GM12878 (cell line): ENCODE data around the gene MUSTN1. TPM values are rescaled to one million over a fixed set of nuclear protein-coding genes. Genes with fewer than 3 reads are reported as not detected.

Experiments used
- ATAC-seq: fragments of 200-7000 bp; cut with Tn5 transposase; 3 replicates; pipeline ENCODE4 v1.9.1; 2020; ENCODE audit warnings: mild to moderate bottlenecking, moderate library complexity
- BruUV-seq: library from RNA; stranded (reverse); fragments of 400-500 nt; replicated peaks from 2 replicates; lab custom pipeline; 2021; lab: Mats Ljungman, UMichigan
- CTCF ChIA-PET: fragments of 300-600 bp; sonication (Branson Sonifier 250); formaldehyde crosslinking; extraction: SDS; loops from one replicate; lab custom pipeline; 2021; ENCODE audit warnings: inconsistent platforms; lab: Yijun Ruan, JAX
- POLR2A ChIA-PET: fragments of 350-600 bp; formaldehyde crosslinking; extraction: SDS; loops from one replicate; lab custom pipeline; 2021; ENCODE audit warnings: inconsistent platforms; lab: Charles Lee
- RAD21 ChIA-PET: fragments of 300-600 bp; sonication (Branson Sonifier 250); formaldehyde crosslinking; loops from one replicate; lab custom pipeline; 2023; ENCODE audit warnings: antibody characterized with exemption; ENCODE audit not compliant: unreplicated experiment; lab: Charles Lee
- SMC1A ChIA-PET: fragments of 300-600 bp; sonication (Branson Sonifier 250); formaldehyde crosslinking; loops from one replicate; lab custom pipeline; 2023; ENCODE audit not compliant: unreplicated experiment, uncharacterized antibody; lab: Charles Lee
- DNase-seq: peaks from one replicate; pipeline ENCODE4 v3.0.0-alpha.2; 2011; ENCODE audit warnings: low read depth, low spot score
- FAIRE-seq: peaks from 3 replicates; lab custom pipeline; 2011; peaks lifted over from hg19 to GRCh38; lab: Jason Lieb, UNC
- H2AFZ ChIP-seq: 2 replicates; pipeline ENCODE4 v1.6.0; 2011; ENCODE audit warnings: low read depth, low read length, control low read depth; ENCODE audit not compliant: control insufficient read depth
- H3K27ac ChIP-seq: 2 replicates; pipeline ENCODE4 v1.5.1; 2011; ENCODE audit warnings: control low read depth; ENCODE audit not compliant: control insufficient read depth, insufficient read depth
- H3K27me3 ChIP-seq, 2 experiments: replicated peaks in 1 of 2; 2 replicates each; pipeline versions ENCODE4 v1.6.0 to v1.6.1; 2011; ENCODE audit warnings: low read length in 1 of 2; ENCODE audit not compliant: control insufficient read depth in 2 of 2, insufficient read depth in 2 of 2
- H3K36me3 ChIP-seq, 2 experiments: 2 replicates each; pipeline ENCODE4 v1.5.1; 2011; ENCODE audit warnings: low read length in 1 of 2; ENCODE audit not compliant: control insufficient read depth in 2 of 2, insufficient read depth in 2 of 2
- H3K4me1 ChIP-seq: 2 replicates; pipeline ENCODE4 v1.6.1; 2011; ENCODE audit warnings: mild to moderate bottlenecking, low read length, moderate library complexity, mixed read lengths; ENCODE audit not compliant: control insufficient read depth, insufficient read depth
- H3K4me2 ChIP-seq: 2 replicates; pipeline ENCODE4 v1.6.0; 2011; ENCODE audit warnings: control low read depth; ENCODE audit not compliant: control insufficient read depth, insufficient read depth
- H3K4me3 ChIP-seq: fragments of 200-600 bp; sonication (generic); 2 replicates; pipeline ENCODE4 v1.5.1; 2016
- H3K79me2 ChIP-seq: 2 replicates; pipeline ENCODE4 v1.6.0; 2011; ENCODE audit warnings: low read length; ENCODE audit not compliant: control insufficient read depth, insufficient read depth
- H3K9ac ChIP-seq: 2 replicates; pipeline ENCODE4 v1.8.0; 2011; ENCODE audit warnings: low read length, control low read depth, mixed read lengths; ENCODE audit not compliant: control insufficient read depth, insufficient read depth
- H3K9me3 ChIP-seq: replicated peaks from 3 replicates; pipeline ENCODE4 v1.5.1; 2011; ENCODE audit warnings: mild to moderate bottlenecking, low read length; ENCODE audit not compliant: control insufficient read depth, insufficient read depth
- H4K20me1 ChIP-seq: 2 replicates; pipeline ENCODE4 v1.6.0; 2011; ENCODE audit not compliant: control insufficient read depth, insufficient read depth
- CREB1 ChIP-seq: IDR thresholded peaks from 2 replicates; pipeline ENCODE4 v1.6.1; 2012; ENCODE audit warnings: low read depth, mild to moderate bottlenecking, inconsistent platforms
- CREM ChIP-seq: IDR thresholded peaks from 2 replicates; pipeline ENCODE4 v1.6.1; 2014; ENCODE audit warnings: antibody characterized with exemption, low read depth
- ELK1 ChIP-seq: IDR thresholded peaks from 2 replicates; pipeline ENCODE4 v1.6.1; 2012; ENCODE audit warnings: low read depth, low read length, improper control_type of control experiment
- ESRRA ChIP-seq: IDR thresholded peaks from 2 replicates; pipeline ENCODE4 v1.6.1; 2012; ENCODE audit warnings: mild to moderate bottlenecking, low read length, improper control_type of control experiment
- ETV6 ChIP-seq, 2 experiments: fragments of 450-650 bp in 1 of 2; IDR thresholded peaks in 1 of 2; conservative IDR thresholded peaks in 1 of 2; 2 replicates each; pipeline ENCODE4 v1.6.1; 2014; ENCODE audit warnings: antibody characterized with exemption in 1 of 2, borderline replicate concordance in 1 of 2, low read depth in 1 of 2, mild to moderate bottlenecking in 1 of 2, moderate library complexity in 1 of 2
- HDGF ChIP-seq: fragments of 450-650 bp; IDR thresholded peaks from 2 replicates; pipeline ENCODE4 v1.6.1; 2016; ENCODE audit warnings: antibody characterized with exemption
- MAX ChIP-seq: IDR thresholded peaks from 2 replicates; pipeline ENCODE4 v1.6.1; 2012; ENCODE audit warnings: low read depth, low read length, improper control_type of control experiment
- MYC ChIP-seq: IDR thresholded peaks from 2 replicates; pipeline ENCODE4 v1.6.1; 2011; ENCODE audit warnings: mild to moderate bottlenecking, low read length, moderate library complexity, inconsistent platforms; ENCODE audit not compliant: insufficient read depth, insufficient replicate concordance, insufficient read length, severe bottlenecking
- NBN ChIP-seq: fragments of 450-650 bp; IDR thresholded peaks from 2 replicates; pipeline ENCODE4 v1.6.1; 2016
- NKRF ChIP-seq: fragments of 450-650 bp; conservative IDR thresholded peaks from 2 replicates; pipeline ENCODE4 v1.6.1; 2017; ENCODE audit warnings: mild to moderate bottlenecking, moderate library complexity
- PAX5 ChIP-seq: IDR thresholded peaks from 2 replicates; pipeline ENCODE4 v1.6.1; 2011; ENCODE audit warnings: low read depth, low read length, borderline replicate concordance
- RAD51 ChIP-seq: fragments of 450-650 bp; IDR thresholded peaks from 2 replicates; pipeline ENCODE4 v1.6.1; 2016; ENCODE audit warnings: moderate library complexity, mild to moderate bottlenecking, inconsistent platforms
- REST ChIP-seq: IDR thresholded peaks from 2 replicates; pipeline ENCODE4 v1.6.1; 2012; ENCODE audit warnings: mild to moderate bottlenecking, low read depth, low read length
- SRF ChIP-seq, 2 experiments: IDR thresholded peaks; 2 replicates each; pipeline ENCODE4 v1.6.1; 2011; ENCODE audit warnings: low read depth in 2 of 2, low read length in 2 of 2, mild to moderate bottlenecking in 1 of 2, moderate library complexity in 1 of 2
- SUPT20H ChIP-seq: IDR thresholded peaks from 2 replicates; pipeline ENCODE4 v1.6.1; 2011; ENCODE audit warnings: low read depth, mild to moderate bottlenecking, low read length, moderate library complexity, borderline replicate concordance; ENCODE audit not compliant: control insufficient read depth
- WGBS: methylation state at CpG from one replicate; pipeline ENCODE4 v1.1.6; 2016; ENCODE audit warnings: low lambda C conversion rate; ENCODE audit not compliant: insufficient replicate concordance, insufficient coverage; ENCODE audit errors: missing lambda C conversion rate; 5-methylcytosine and 5-hydroxymethylcytosine counted together
- in situ Hi-C: fragments of 300-500 bp; cut with MboI; formaldehyde crosslinking; loops from 9 replicates; pipeline ENCODE4 v1.14.3; 2018; ENCODE audit warnings: mixed read lengths
- intact Hi-C: fragments of 100-400 bp; cut with micrococcal nuclease; formaldehyde crosslinking; loops from one replicate; pipeline ENCODE4 v1.14.2; 2022; ENCODE audit not compliant: unreplicated experiment
- polyA plus RNA-seq, 11 experiments: library from polyadenylated mRNA; depleted of rRNA in 4 of 11; unstranded in 6 of 11; stranded (reverse) in 5 of 11; fragments of >200 nt; fragmentation: Nextera tagmentation in 4 of 11; fragmentation: Illumina TruSeq in 1 of 11; extraction: Ambion mirVana in 4 of 11; extraction: Trizol in 1 of 11; gene quantifications; 1 replicate in 1 of 11; 2 replicates in 10 of 11; pipeline versions ENCODE4 v1.2.1 to v1.2.3, GENCODE V29; 2011 to 2016; ENCODE audit warnings: inconsistent platforms in 2 of 11, missing spikeins in 2 of 11, low read depth in 1 of 11
- total RNA-seq, 4 experiments: library from RNA; depleted of rRNA in 3 of 4; stranded (reverse); fragments of >200 nt in 3 of 4; fragmentation: Illumina TruSeq in 1 of 4; extraction: Trizol in 1 of 4; gene quantifications; 2 replicates each; pipeline versions ENCODE4 v1.2.1 to v1.2.3, GENCODE V29; 2013 to 2021

MUSTN1 gene
- total and polyA plus RNA-seq, 10 of the 15 experiments (the other 5 are each of a cell fraction or from before 2014, with no cell fraction given): 0.35 to 4.5 (median 1.2) TPM; not detected in 2

GRCh38 chr3:52866427-52866826 is 31.6 kb upstream of the MUSTN1 start:
- Histone ChIP-seq H4K20me1 (no peaks in the 10 kb centered on the region), H3K4me3 (no peak overlapping the region), H3K9me3 (peaks cover 5% of the 10 kb centered on the region; the same call in 1 of the 3 replicates), H3K27me3 (no peaks in the 10 kb centered on the region), H3K4me1 (no peaks in the 10 kb centered on the region), H3K36me3 (peaks cover 0 to 1% of the 10 kb centered on the region in 2 experiments; a peak in 2 of 4 replicates), H3K9ac (no peak overlapping the region), H3K27ac (no peak overlapping the region), H3K4me2 (no peak overlapping the region), H2AFZ (no peak overlapping the region), H3K79me2 (no peaks in the 10 kb centered on the region)
- RAD21 ChIA-PET: no interaction called here
- intact Hi-C loops (no loop called here), in situ Hi-C loops (no loop called here)
- SMC1A ChIA-PET: no interaction called here
- FAIRE-seq: no peak
- 89% methylated on average over 12 of the region's 12 CpGs for WGBS
- no peak for ATAC-seq
- CTCF ChIA-PET: interaction anchor here (0.8 kb wide), 1 partner anchor 68 kb away, joined by 3 read pairs; no protein-coding TSS in a partner anchor
- POLR2A ChIA-PET: no interaction called here
- DNase-seq: no peak
- BruUV-seq: no TSS peak
- no peak for TF ChIP-seq HDGF
- TF ChIP-seq ELK1: no peak
- TF ChIP-seq SUPT20H: no peak
- TF ChIP-seq PAX5: no peak
- no peak for TF ChIP-seq NKRF
- TF ChIP-seq RAD51: no peak
- no peak for TF ChIP-seq CREB1
- no peak for TF ChIP-seq ESRRA
- TF ChIP-seq MYC: no peak
- no peak for TF ChIP-seq NBN
- TF ChIP-seq MAX: no peak
- no peak for TF ChIP-seq CREM
- no peak for TF ChIP-seq ETV6 (conservative IDR thresholded peaks at IDR 0.05 in 1 of 2, IDR thresholded peaks at IDR 0.05 in 1 of 2; ENCODE audit: borderline replicate concordance in 1 of 2, low read depth in 1 of 2)
- TF ChIP-seq REST: no peak
- TF ChIP-seq SRF (IDR thresholded peaks at IDR 0.05; ENCODE audit: low read depth in 2 of 2, low read length in 2 of 2): no peak
